Keratinocyte (primary cell): ENCODE data around the gene EVL. TPM values are rescaled to one million over a fixed set of nuclear protein-coding genes. Genes with fewer than 3 reads are reported as not detected.
A peak's percentile ranks its signal among the peaks of the same experiment; 100 is the strongest.

Experiments
- DNase-seq: peaks from one replicate; pipeline ENCODE4 v3.0.0-alpha.2; 2011; ENCODE audit warnings: low read depth, missing footprints, low spot score
- FAIRE-seq: peaks from 2 replicates; lab custom pipeline; 2011; peaks lifted over from hg19 to GRCh38; lab: Jason Lieb, UNC
- H2AFZ ChIP-seq: 2 replicates; pipeline ENCODE4 v1.6.0; 2012; ENCODE audit warnings: low read length, control low read depth, inconsistent platforms; ENCODE audit not compliant: control insufficient read depth
- H3K27ac ChIP-seq: 2 replicates; pipeline ENCODE4 v1.5.1; 2011; ENCODE audit warnings: low read length; ENCODE audit not compliant: control insufficient read depth, insufficient read depth
- H3K27me3 ChIP-seq: 3 replicates; pipeline ENCODE4 v1.6.0; 2011; ENCODE audit warnings: low read length; ENCODE audit not compliant: control insufficient read depth, insufficient read depth; ENCODE audit errors: extremely low read depth
- H3K36me3 ChIP-seq, 2 experiments: 2 replicates in 1 of 2; 3 replicates in 1 of 2; pipeline ENCODE4 v1.5.1; 2011; ENCODE audit warnings: low read length in 2 of 2, mild to moderate bottlenecking in 1 of 2; ENCODE audit not compliant: control insufficient read depth in 2 of 2, insufficient read depth in 2 of 2; ENCODE audit errors: extremely low read depth in 1 of 2
- H3K4me1 ChIP-seq: 3 replicates; pipeline ENCODE4 v1.5.1; 2011; ENCODE audit warnings: low read length; ENCODE audit not compliant: control insufficient read depth, insufficient read depth; ENCODE audit errors: extremely low read depth
- H3K4me2 ChIP-seq: 3 replicates; pipeline ENCODE4 v1.6.0; 2011; ENCODE audit warnings: low read depth, low read length; ENCODE audit not compliant: control insufficient read depth, insufficient read depth; ENCODE audit errors: extremely low read depth
- H3K4me3 ChIP-seq, 3 experiments: fragments of 200-600 bp in 1 of 3; sonication (generic) in 1 of 3; 2 replicates in 2 of 3; 3 replicates in 1 of 3; pipeline ENCODE4 v1.5.1; 2011 to 2016; ENCODE audit warnings: low read length in 3 of 3, mild to moderate bottlenecking in 3 of 3, control low read depth in 2 of 3, inconsistent platforms in 1 of 3, low read depth in 1 of 3, mixed read lengths in 1 of 3, mixed run types in 1 of 3, moderate library complexity in 1 of 3; ENCODE audit not compliant: control insufficient read depth in 2 of 3, insufficient read depth in 2 of 3; ENCODE audit errors: extremely low read depth in 1 of 3
- H3K79me2 ChIP-seq: 2 replicates; pipeline ENCODE4 v1.6.0; 2012; ENCODE audit warnings: low read length; ENCODE audit not compliant: control insufficient read depth, insufficient read depth
- H3K9ac ChIP-seq: 3 replicates; pipeline ENCODE4 v1.6.0; 2011; ENCODE audit warnings: low read length; ENCODE audit not compliant: control insufficient read depth, insufficient read depth; ENCODE audit errors: extremely low read depth
- H3K9me1 ChIP-seq: 3 replicates; pipeline ENCODE4 v1.6.0; 2011; ENCODE audit warnings: low read length; ENCODE audit not compliant: control insufficient read depth, insufficient read depth; ENCODE audit errors: extremely low read depth
- H3K9me3 ChIP-seq: 2 replicates; pipeline ENCODE4 v1.5.1; 2012; ENCODE audit warnings: low read depth, low read length; ENCODE audit not compliant: control insufficient read depth
- H4K20me1 ChIP-seq: 3 replicates; pipeline ENCODE4 v1.6.0; 2011; ENCODE audit warnings: low read length; ENCODE audit not compliant: control insufficient read depth, insufficient read depth; ENCODE audit errors: extremely low read depth
- CTCF ChIP-seq, 3 experiments: IDR thresholded peaks in 1 of 3; conservative IDR thresholded peaks in 1 of 3; optimal IDR thresholded peaks in 1 of 3; 2 replicates in 2 of 3; 3 replicates in 1 of 3; pipeline versions ENCODE3 to v1.5.1; 2011; ENCODE audit warnings: low read length in 3 of 3, mild to moderate bottlenecking in 3 of 3, moderate library complexity in 2 of 3, control low read depth in 1 of 3, inconsistent platforms in 1 of 3; ENCODE audit not compliant: insufficient read depth in 2 of 3; ENCODE audit errors: extremely low read depth in 1 of 3
- EZH2 ChIP-seq: IDR thresholded peaks from one replicate; pipeline ENCODE4 v1.6.1; 2012; ENCODE audit warnings: inconsistent platforms, mild to moderate bottlenecking, low read length, moderate library complexity
- dilution Hi-C: fragments of 300-500 bp; cut with MboI; formaldehyde crosslinking; loops from one replicate; pipeline ENCODE4 v1.7.0; 2020; ENCODE audit warnings: low sequenced_read_pairs; ENCODE audit not compliant: extremely low pct_ligation_motif_present
- polyA plus RNA-seq, 5 experiments: library from polyadenylated mRNA; depleted of rRNA in 3 of 5; stranded (reverse) in 3 of 5; stranded (forward) in 1 of 5; unstranded in 1 of 5; fragments of >200 nt; gene quantifications; 1 replicate in 1 of 5; 2 replicates in 3 of 5; 3 replicates in 1 of 5; pipeline versions ENCODE4 v1.2.1 to v1.2.3, GENCODE V29; 2011 to 2012; ENCODE audit warnings: missing spikeins in 2 of 5, low read depth in 1 of 5, low replicate concordance in 1 of 5

EVL gene
- polyA plus RNA-seq, 1 donor (not counting 4 experiments of a cell fraction or from before 2014, with no cell fraction given), result 12.0 TPM

GRCh38 chr14:100106250-100107112 lies 41.3 kb downstream of the EVL start:
- Histone ChIP-seq H2AFZ (no peak overlapping the region), H3K27ac (peak overlapping the region; percentile 77), H3K27me3 (no peaks in the 10 kb centered on the region), H3K4me1 (peaks cover 22% of the 10 kb centered on the region), H3K9ac (peak overlapping the region; percentile 48), H3K9me3 (no peaks in the 10 kb centered on the region), H3K4me2 (peak overlapping the region; percentile 47), H3K36me3 (no peaks in the 10 kb centered on the region), H3K9me1 (no peaks in the 10 kb centered on the region), H4K20me1 (no peaks in the 10 kb centered on the region), H3K79me2 (no peaks in the 10 kb centered on the region), H3K4me3 (no peak overlapping the region)
- TF ChIP-seq CTCF (optimal IDR thresholded peaks at IDR 0.05 in 1 of 3, IDR thresholded peaks at IDR 0.05 in 1 of 3, conservative IDR thresholded peaks at IDR 0.05 in 1 of 3; ENCODE audit: extremely low read depth in 1 of 3, insufficient read depth in 2 of 3, low read length in 3 of 3), result no peak
- TF ChIP-seq EZH2, result no peak
- FAIRE-seq (peak; percentile 61), DNase-seq (no peak)
- dilution Hi-C loops, result no loop called here

GRCh38 chr14:100107236-100107635 lies 42.0 kb downstream of the EVL start:
- Histone ChIP-seq H3K9me1 (no peaks in the 10 kb centered on the region), H3K4me2 (peak overlapping the region; percentile 47), H3K9ac (peak overlapping the region; percentile 48), H4K20me1 (no peaks in the 10 kb centered on the region), H2AFZ (no peak overlapping the region), H3K27ac (peak overlapping the region; percentile 77), H3K79me2 (no peaks in the 10 kb centered on the region), H3K4me3 (no peak overlapping the region), H3K27me3 (no peaks in the 10 kb centered on the region), H3K36me3 (no peaks in the 10 kb centered on the region), H3K4me1 (peaks cover 22% of the 10 kb centered on the region), H3K9me3 (no peaks in the 10 kb centered on the region)
- dilution Hi-C loops, result no loop called here
- FAIRE-seq, result peak; percentile 93
- TF ChIP-seq EZH2 (no peak), CTCF (optimal IDR thresholded peaks at IDR 0.05 in 1 of 3, IDR thresholded peaks at IDR 0.05 in 1 of 3, conservative IDR thresholded peaks at IDR 0.05 in 1 of 3; ENCODE audit: extremely low read depth in 1 of 3, insufficient read depth in 2 of 3, low read length in 3 of 3) (no peak)
- DNase-seq, result peak; percentile 89
